ENCODE measurements around the gene PDGFRA. TPM values are rescaled to one million over a fixed set of nuclear protein-coding genes. Genes with fewer than 3 reads are reported as not detected.

The PDGFRA gene
- total and polyA plus RNA-seq, 10 of the 15 experiments (the other 5 are each of a cell fraction or from before 2014, with no cell fraction given) = 0.01 to 0.28 (median 0.06) TPM; not detected in 5

GRCh38 chr4:54317690-54318089, 88.6 kb downstream of the PDGFRA start:
- in situ Hi-C loops (cut with MboI) = loop anchor here (25.0 kb wide), 1 partner anchor 1245 kb away; no protein-coding TSS in a partner anchor
- CTCF ChIA-PET = interaction anchor here (0.8 to 4.7 kb wide), 3 partner anchors 122 to 281 kb away, joined by 3 to 31 read pairs (median 3); no protein-coding TSS in a partner anchor

More at GRCh38 chr4:54317690-54318089, 88.6 kb downstream of the PDGFRA start:
- H3K9ac ChIP-seq (ENCODE audit: control insufficient read depth, insufficient read depth, low read length) = no peak overlapping the region
- H3K9me3 ChIP-seq (replicated peaks; ENCODE audit: control insufficient read depth, insufficient read depth, low read length) = no peaks in the 10 kb centered on the region; the same call in 1 of the 3 replicates
- 61% methylated on average over 2 of the region's 2 CpGs for WGBS (ENCODE audit: insufficient coverage, insufficient replicate concordance, low lambda C conversion rate, missing lambda C conversion rate)
- H3K4me3 ChIP-seq = no peak overlapping the region
- no peak overlapping the region for H3K4me2 ChIP-seq (ENCODE audit: control insufficient read depth, insufficient read depth)
- H3K36me3 ChIP-seq (ENCODE audit: control insufficient read depth in 2 of 2, insufficient read depth in 2 of 2, low read length in 1 of 2) = no peaks in the 10 kb centered on the region
- FAIRE-seq = no peak
- intact Hi-C loops (cut with micrococcal nuclease; ENCODE audit: unreplicated experiment) = no loop called here
- no TSS peak for BruUV-seq (replicated peaks)
- peaks cover 18% of the 10 kb centered on the region for H3K4me1 ChIP-seq (ENCODE audit: control insufficient read depth, insufficient read depth, low read length)
- H3K79me2 ChIP-seq (ENCODE audit: control insufficient read depth, insufficient read depth, low read length) = no peaks in the 10 kb centered on the region
- H3K27ac ChIP-seq (ENCODE audit: control insufficient read depth, insufficient read depth) = no peak overlapping the region
- no peaks in the 10 kb centered on the region for H3K27me3 ChIP-seq (replicated peaks in 1 of 2; ENCODE audit: control insufficient read depth in 2 of 2, insufficient read depth in 2 of 2, low read length in 1 of 2)
- POLR2A ChIA-PET = no interaction called here
- no peak for DNase-seq (ENCODE audit: low read depth, low spot score)
- TF ChIP-seq ELK1 (IDR thresholded peaks at IDR 0.05; ENCODE audit: low read depth, low read length) (no peak), PAX8 (IDR thresholded peaks at IDR 0.05) (no peak), ZBTB33 (IDR thresholded peaks at IDR 0.05) (no peak), GABPA (IDR thresholded peaks at IDR 0.05; ENCODE audit: low read depth) (no peak), FOS (IDR thresholded peaks at IDR 0.05; ENCODE audit: borderline replicate concordance, extremely low read depth, insufficient read length) (no peak), KAT2A (conservative IDR thresholded peaks at IDR 0.05; ENCODE audit: control insufficient read depth, low read depth, low read length) (no peak), PML (IDR thresholded peaks at IDR 0.05; ENCODE audit: low read length) (no peak), ZSCAN29 (IDR thresholded peaks at IDR 0.05) (no peak), IKZF2 (IDR thresholded peaks at IDR 0.05) (no peak), TBL1XR1 (IDR thresholded peaks at IDR 0.05; ENCODE audit: low read depth, low read length) (no peak), ZNF592 (IDR thresholded peaks at IDR 0.05) (no peak), NFIC (IDR thresholded peaks at IDR 0.05; ENCODE audit: low read depth, low read length) (no peak)
- ATAC-seq = no peak
- H2AFZ ChIP-seq (ENCODE audit: control insufficient read depth, low read depth, low read length) = no peak overlapping the region
- no peaks in the 10 kb centered on the region for H4K20me1 ChIP-seq (ENCODE audit: control insufficient read depth, insufficient read depth)
- SMC1A ChIA-PET (ENCODE audit: uncharacterized antibody, unreplicated experiment) = interaction anchor here (0.6 to 1.8 kb wide), 6 partner anchors 11 to 511 kb away, joined by 3 to 4 read pairs (median 4); no protein-coding TSS in a partner anchor
- RAD21 ChIA-PET (ENCODE audit: unreplicated experiment) = no interaction called here
